Fibroblast of skin of abdomen (primary cell): ENCODE measurements around the gene TOP2B.
A peak's percentile ranks its signal among the peaks of the same experiment; 100 is the strongest.

Experiments used
- DNase-seq: peaks from one replicate; pipeline ENCODE4 v3.0.0-alpha.2; 2013

TOP2B gene

DNA sequence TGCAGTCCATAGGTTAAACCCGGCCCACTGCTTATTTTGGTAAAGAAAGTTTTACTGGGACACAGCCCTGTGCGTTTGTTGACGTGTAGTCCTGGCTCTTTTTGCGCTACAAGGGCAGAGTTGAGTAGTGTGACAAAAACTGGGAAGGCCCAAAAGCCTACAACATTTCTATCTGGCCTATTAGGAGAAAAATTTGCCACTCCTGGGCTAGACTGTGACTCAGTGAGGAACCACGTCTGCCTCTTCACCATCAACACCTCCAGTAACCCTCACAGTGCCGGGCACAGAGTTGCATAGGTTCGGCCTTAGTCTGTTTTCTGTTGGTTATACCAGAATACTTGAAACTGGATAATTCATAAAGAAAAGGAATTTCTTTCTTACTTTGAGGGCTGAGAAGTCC is 110.3 kb downstream of the TOP2B start:
- DNase-seq: no peak

DNA sequence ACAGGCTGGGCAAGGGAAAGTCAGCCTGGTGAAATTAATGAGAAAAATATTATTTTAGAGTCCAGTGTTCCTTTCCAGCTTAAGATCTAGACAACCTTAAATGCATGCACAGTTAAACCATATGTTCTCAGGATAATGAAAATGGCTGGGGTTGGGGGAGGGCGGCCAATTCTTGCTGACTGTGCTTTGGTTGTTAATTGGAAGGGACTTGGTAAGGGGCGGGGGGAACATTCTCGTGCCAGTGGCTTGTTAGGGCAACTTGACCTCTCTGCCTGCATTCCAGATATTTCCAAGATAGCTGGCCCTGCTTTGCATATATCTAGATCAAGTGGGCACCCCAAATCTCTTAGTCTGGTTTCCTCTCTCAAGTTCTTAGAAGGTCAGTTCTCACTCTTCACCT is 112.5 kb downstream of the TOP2B start:
- DNase-seq: no peak

DNA sequence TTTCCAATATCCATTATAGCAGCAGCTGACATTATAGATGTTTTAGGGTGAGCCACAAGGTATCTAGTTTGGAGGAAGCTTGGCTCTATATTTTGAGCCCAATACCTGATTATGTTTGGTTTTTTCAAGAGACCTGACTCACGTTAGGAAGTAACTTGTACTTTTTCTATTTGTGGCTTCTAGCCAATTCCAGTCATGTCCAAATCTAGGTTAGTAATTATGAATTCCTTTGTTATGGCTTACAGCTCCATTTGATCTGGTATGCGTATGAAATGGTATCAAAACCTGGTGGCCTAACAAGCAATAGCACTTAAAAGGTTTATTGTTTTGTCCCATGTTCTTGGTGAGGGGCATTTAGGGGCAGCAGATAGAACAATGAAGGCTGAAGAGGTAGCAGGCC is 115.9 kb downstream of the TOP2B start:
- peak; percentile 25 for DNase-seq

DNA sequence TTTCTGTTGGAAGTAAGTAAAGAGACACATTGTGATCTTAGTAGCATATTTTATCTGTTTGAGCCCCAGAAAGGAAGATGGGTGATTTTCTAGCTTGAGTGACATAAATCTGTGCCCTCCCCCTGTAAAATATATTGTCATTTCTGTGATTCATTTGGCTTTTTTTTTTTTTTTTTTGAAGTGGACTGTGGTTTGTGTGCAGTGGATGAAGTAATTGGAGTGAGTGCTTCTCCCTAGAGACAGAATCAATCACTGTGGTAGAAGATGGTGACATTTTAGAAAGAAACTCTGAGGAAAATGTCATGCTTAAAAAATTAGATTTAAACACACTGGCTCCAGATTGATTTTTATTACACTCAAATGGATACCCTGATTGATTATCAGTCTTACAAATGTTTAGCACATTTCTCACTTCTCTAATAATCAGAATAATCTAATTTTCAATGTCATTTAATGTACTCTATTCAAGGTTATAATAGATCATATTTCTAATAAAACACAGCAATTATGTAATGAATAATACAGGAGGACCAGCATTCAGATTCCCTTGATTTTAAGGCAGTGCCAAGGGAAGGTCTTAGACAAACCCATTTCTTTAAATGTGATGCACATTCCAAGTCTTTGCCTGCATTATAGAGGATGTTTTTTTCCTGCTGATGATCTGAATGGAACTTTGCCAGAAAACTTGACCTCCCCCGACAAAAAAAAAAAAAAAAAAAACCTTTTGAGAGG is 116.6 kb downstream of the TOP2B start:
- DNase-seq: peak; percentile 73
